Activated naive CD8-positive, alpha-beta T cell treated with anti-CD3 and anti-CD28 coated beads, Interleukin-2, amount 50 U/mL, for 24 hours (primary cell): ENCODE measurements around the gene E2F6.
"Not testable (repeated sequence)": the region's sequence is repeated elsewhere in the genome, so short reads cannot be mapped to it uniquely, and the experiment has no call there.

Source experiments
- ATAC-seq: fragments of 150-1000 bp; cut with Tn5 transposase; one replicate; pipeline ENCODE4 v1.10.0; 2021
- DNase-seq: peaks from one replicate; pipeline ENCODE4 v3.0.0; 2021
- H3K27ac Mint-ChIP-seq: one replicate; pipeline ENCODE4 v1.8.0; 2021; ENCODE audit warnings: mild to moderate bottlenecking, mixed read lengths
- H3K27me3 Mint-ChIP-seq: one replicate; pipeline ENCODE4 v1.8.0; 2021; ENCODE audit warnings: mixed read lengths
- H3K36me3 Mint-ChIP-seq: one replicate; pipeline ENCODE4 v1.8.0; 2021; ENCODE audit warnings: low read depth, mixed read lengths
- H3K4me1 Mint-ChIP-seq: one replicate; pipeline ENCODE4 v1.8.0; 2021; ENCODE audit warnings: mixed read lengths
- H3K4me3 Mint-ChIP-seq: one replicate; pipeline ENCODE4 v1.8.0; 2021; ENCODE audit warnings: mild to moderate bottlenecking, moderate library complexity, mixed read lengths
- H3K9me3 Mint-ChIP-seq: one replicate; pipeline ENCODE4 v1.8.0; 2021; ENCODE audit warnings: mixed read lengths

The E2F6 gene

DNA sequence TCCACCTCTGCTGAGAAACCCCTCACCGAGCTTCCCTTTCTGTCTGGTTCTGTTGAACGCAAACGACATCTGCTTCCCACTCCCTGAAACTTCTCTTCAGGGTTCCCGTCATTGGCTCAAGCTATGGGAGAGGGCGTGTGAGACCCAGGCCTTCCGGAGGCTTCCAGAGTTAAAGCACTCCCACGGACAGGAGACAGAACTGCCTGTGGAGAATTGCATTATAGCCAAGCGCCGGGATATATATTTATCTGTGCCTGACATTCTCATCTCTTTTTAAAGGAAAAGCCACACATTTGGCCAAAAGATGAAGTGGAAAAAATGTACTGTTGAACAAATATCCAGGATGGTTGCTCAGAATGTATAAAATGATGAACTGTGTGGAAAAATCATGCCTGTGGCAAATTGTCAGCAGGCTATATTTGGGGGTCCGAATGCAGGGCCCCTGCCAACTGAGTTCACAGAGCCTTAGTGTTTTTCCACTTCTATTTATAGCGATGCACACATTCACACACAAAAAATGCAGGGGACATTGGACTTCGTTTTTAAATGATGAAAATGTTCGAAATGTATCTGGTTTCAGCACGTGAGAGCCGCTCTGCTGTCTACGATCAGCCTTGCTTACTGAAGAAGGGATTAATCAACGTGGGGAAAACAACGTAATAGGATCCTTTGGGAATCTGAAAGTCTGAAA lies 59.5 kb downstream of the E2F6 start:
- H3K36me3 Mint-ChIP-seq: no peaks in the 10 kb centered on the region
- H3K9me3 Mint-ChIP-seq: no peaks in the 10 kb centered on the region
- H3K4me1 Mint-ChIP-seq: no peaks in the 10 kb centered on the region
- no peak overlapping the region for H3K4me3 Mint-ChIP-seq
- no peak for DNase-seq
- ATAC-seq: no peak
- H3K27ac Mint-ChIP-seq: no peak overlapping the region
- H3K27me3 Mint-ChIP-seq: peaks cover 6% of the 10 kb centered on the region

DNA sequence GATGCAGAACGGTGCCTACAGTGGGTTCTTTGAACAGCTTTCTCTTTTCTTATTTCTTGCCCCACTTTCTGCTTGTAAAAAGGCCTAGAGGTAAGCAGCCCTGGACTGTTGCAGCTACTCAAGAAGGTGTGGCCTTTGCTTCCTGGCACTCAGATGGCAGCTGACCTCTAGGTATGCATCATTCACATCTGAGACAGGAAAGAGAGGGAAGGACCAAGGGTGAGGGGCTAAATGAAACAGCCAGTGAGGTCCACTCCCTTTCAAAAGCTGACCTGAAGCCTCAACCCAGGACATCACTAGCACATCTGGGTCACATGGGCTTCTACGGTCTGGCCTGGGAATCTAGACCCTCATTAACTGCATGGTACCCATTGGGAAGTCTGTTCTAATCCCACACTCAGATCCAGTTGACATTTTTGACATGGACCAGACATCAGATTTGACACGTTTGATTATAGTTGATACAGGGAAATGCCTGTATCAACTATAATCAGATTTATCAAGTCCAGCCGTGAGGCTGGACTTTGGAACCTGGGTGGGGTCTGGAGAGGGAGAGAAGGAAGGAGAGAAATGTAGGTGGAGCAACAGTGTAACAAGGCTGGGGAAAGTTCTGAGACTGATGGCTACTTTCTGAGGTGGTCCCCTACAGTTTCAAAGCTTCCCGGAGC lies 60.2 kb downstream of the E2F6 start:
- H3K27me3 Mint-ChIP-seq: peaks cover 6% of the 10 kb centered on the region
- H3K27ac Mint-ChIP-seq: no peak overlapping the region
- no peak for DNase-seq
- no peak overlapping the region for H3K4me3 Mint-ChIP-seq
- ATAC-seq: no peak
- H3K36me3 Mint-ChIP-seq: no peaks in the 10 kb centered on the region
- H3K4me1 Mint-ChIP-seq: no peaks in the 10 kb centered on the region
- H3K9me3 Mint-ChIP-seq: no peaks in the 10 kb centered on the region

DNA sequence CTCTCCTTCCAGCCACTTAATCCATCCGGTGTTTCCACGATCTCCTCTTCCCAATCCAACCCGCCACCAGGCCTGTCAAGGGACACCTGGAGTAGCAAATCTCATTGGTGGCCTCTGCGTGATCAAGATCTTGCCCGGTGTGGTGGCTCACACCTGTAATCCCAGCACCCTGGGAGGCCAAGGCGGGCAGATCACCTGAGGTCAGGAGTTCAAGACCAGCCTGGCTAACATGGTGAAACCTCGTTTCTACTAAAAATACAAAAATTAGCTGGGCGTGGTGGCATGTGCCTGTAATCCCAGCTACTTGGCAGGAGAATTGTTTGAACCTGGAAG lies 60.9 kb downstream of the E2F6 start:
- DNase-seq, H3K4me3 Mint-ChIP-seq, ATAC-seq, H3K9me3 Mint-ChIP-seq, H3K4me1 Mint-ChIP-seq, H3K27ac Mint-ChIP-seq, H3K36me3 Mint-ChIP-seq, H3K27me3 Mint-ChIP-seq: not testable (repeated sequence)

DNA sequence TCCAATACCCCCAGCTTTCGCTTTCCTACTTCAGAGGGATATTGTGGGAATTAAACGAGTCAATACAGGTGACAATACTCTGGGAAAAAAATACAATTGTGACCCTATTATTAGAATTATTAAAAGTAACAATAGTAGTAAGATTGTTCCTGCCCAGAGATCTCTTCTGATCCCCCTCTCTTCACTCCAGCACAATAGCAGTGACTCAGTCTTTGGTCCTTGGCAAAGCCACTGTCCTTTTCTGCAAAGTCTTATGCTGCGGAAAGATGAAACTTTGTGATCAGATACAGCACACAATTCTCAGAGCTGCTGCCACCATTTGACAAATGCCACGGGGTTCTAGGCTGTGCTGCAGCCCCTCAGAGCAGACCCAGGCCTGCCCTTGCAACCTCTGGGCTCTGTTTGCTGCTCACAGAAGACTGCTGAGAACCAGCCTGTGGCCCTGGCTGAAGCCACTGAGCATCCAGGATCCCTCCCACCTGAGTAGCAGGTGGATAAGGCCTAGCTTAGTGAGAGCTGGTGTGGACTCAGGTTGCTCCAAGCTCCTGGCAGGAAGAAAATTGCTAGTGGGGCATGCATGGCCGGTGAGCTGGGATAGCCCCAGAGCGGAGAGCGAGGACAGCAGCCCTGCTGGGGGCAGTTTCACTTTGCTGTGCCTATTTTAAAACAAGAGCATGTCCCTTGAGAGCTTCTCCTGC lies 61.4 kb downstream of the E2F6 start:
- H3K27ac Mint-ChIP-seq: no peak overlapping the region
- H3K27me3 Mint-ChIP-seq: peaks cover 6% of the 10 kb centered on the region
- H3K9me3 Mint-ChIP-seq: no peaks in the 10 kb centered on the region
- no peak overlapping the region for H3K4me3 Mint-ChIP-seq
- no peaks in the 10 kb centered on the region for H3K4me1 Mint-ChIP-seq
- ATAC-seq: no peak
- DNase-seq: no peak
- no peaks in the 10 kb centered on the region for H3K36me3 Mint-ChIP-seq

DNA sequence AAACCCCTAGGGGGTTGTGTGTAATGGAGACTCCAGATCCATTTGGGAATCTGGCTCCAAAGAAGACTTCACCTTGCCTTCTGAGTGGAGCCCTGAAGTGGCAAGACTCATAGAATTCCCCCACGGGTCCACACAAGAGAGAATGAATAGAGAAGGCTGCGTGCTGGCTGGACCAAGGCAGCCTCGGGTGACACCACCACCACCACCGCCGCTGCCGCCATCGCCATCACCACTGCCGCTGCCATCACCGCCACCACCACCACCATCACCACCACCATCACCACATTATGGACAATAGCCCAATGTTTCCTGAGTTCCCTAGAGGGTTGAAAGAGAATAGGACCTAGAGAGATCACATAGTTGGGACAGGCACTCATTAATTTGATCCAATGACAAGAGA lies 63.5 kb downstream of the E2F6 start:
- H3K4me3 Mint-ChIP-seq: no peak overlapping the region
- H3K27me3 Mint-ChIP-seq: no peaks in the 10 kb centered on the region
- H3K36me3 Mint-ChIP-seq: no peaks in the 10 kb centered on the region
- H3K9me3 Mint-ChIP-seq: no peaks in the 10 kb centered on the region
- no peak overlapping the region for H3K27ac Mint-ChIP-seq
- DNase-seq (no peak), ATAC-seq (no peak)
- H3K4me1 Mint-ChIP-seq: no peaks in the 10 kb centered on the region

DNA sequence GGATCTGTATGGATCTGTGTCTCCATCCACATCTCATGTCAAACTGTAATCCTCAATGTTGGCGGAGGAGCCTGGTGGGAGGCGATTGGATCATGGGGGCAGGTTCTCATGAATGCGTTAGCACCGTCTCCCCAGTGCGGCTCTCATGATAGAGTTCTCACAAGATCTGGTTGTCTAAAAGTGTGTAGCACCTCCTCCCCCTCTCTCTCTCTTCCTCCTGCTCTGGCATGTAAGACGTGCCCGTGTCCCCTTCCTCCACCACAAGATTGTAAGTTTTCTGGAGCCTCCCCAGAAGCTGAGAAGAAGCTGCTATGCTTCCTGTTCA lies 66.6 kb downstream of the E2F6 start:
- H3K27me3 Mint-ChIP-seq: no peaks in the 10 kb centered on the region
- no peak for ATAC-seq
- no peak overlapping the region for H3K27ac Mint-ChIP-seq
- no peak overlapping the region for H3K4me3 Mint-ChIP-seq
- H3K36me3 Mint-ChIP-seq: no peaks in the 10 kb centered on the region
- no peak for DNase-seq
- no peaks in the 10 kb centered on the region for H3K9me3 Mint-ChIP-seq
- no peaks in the 10 kb centered on the region for H3K4me1 Mint-ChIP-seq

DNA sequence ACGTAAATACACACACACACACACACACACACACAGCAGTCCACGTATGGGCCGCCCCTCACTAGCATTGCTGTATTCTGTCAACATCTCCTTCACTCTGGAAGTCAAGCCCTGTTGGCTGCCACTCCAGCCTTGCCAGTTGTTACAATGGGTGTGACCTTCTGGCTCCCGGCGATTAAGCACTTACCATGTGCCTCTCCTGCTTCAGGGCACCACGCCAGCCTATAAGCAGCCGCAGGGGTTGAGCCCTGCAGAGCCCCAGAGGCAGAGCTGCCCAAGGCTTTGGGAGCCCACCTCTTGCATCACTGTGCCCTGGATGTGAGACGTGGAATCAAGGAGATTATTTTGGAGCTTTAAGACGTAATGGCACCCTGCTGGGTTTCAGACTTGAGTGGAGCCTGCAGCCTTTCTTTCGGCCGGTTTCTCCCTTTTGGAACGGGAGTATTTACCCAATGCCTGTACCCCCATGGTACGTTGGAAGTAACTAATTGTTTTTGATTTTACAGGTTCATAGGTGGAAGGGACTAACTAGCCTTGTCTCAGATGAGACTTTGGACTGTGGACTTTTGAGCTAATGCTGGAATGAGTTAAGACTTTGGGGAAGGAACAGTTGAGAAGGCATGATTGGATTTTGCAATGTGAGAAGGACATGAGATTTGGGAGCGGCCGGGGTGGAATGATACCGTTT lies 67.1 kb downstream of the E2F6 start:
- H3K27ac Mint-ChIP-seq: no peak overlapping the region

DNA sequence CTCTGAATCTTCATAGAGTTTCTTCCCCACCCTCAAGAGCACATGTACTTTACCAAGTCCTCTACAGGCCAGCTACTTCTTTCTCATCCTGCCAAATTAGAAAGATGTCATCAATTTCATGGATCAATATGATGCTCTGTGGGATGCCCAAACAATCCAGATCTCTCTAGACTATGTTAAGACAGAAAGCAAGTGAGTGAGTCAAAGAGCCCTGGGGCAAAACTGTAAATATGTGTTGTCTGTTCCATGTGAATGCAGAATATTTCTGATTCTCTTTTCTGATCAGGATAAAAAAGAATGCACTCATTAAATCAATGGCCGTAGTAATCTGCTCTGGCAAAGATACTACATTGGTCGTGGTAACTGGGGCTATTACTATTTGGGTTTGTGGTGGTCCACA lies 68.4 kb downstream of the E2F6 start:
- Mint-ChIP-seq H3K4me1 (no peaks in the 10 kb centered on the region), H3K9me3 (no peaks in the 10 kb centered on the region), H3K36me3 (no peaks in the 10 kb centered on the region), H3K4me3 (no peak overlapping the region), H3K27ac (no peak overlapping the region), H3K27me3 (no peaks in the 10 kb centered on the region)
- DNase-seq (no peak), ATAC-seq (no peak)

More for the DNA sequence above, 67.1 kb downstream of the E2F6 start:
- Mint-ChIP-seq H3K36me3 (no peaks in the 10 kb centered on the region), H3K4me3 (no peak overlapping the region), H3K27me3 (no peaks in the 10 kb centered on the region), H3K9me3 (no peaks in the 10 kb centered on the region), H3K4me1 (no peaks in the 10 kb centered on the region)
- no peak for DNase-seq
- no peak for ATAC-seq

DNA sequence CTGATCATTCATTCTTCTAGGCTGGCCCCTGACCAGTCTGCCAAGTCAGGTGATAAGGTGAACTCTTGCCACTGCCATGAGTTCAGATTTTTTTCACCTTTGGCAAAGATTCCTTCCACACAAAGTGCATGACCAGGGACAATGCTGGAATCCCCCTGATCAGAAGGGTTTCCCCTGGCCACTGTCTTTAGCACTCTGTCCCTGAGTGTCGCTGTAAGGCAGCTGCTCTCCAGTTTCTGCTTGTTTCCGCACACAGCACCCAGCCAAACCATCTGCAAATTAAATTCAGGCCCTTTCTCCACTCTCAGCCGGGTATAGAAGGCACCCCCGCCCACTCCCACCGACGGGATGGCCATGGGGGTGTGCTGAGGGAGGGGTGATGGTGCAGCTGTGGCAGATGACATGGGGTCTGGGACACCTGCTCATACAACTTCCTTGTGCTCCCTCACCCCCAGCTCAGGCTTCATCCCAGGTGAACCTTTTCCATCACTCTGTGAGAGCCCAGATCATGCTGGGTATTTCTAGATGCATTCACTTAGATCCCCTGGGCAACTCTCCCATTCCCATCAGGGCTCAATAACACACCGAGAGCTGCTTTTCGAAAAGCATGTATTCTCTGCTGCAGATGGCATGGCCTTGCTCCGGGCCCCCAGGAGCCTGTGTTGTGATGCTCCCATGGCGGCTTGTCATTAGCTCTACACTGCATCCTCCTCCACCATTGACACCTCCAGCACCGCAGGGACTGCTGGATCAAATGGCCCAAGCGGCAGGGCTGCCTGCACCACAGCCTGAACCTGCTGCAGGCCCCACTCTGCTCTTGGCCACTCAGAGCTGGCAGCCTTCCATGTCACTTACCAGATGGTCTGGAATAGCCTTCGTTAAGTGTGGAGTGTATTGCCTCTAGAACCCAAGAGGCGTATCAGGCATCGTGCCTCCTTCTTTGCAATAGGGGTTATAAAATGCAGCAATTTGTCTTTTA lies 69.2 kb downstream of the E2F6 start:
- H3K27ac Mint-ChIP-seq: no peak overlapping the region
- H3K36me3 Mint-ChIP-seq: no peaks in the 10 kb centered on the region
- no peak overlapping the region for H3K4me3 Mint-ChIP-seq
- ATAC-seq: no peak
- H3K9me3 Mint-ChIP-seq: no peaks in the 10 kb centered on the region
- no peaks in the 10 kb centered on the region for H3K4me1 Mint-ChIP-seq
- H3K27me3 Mint-ChIP-seq: no peaks in the 10 kb centered on the region
- DNase-seq: no peak

DNA sequence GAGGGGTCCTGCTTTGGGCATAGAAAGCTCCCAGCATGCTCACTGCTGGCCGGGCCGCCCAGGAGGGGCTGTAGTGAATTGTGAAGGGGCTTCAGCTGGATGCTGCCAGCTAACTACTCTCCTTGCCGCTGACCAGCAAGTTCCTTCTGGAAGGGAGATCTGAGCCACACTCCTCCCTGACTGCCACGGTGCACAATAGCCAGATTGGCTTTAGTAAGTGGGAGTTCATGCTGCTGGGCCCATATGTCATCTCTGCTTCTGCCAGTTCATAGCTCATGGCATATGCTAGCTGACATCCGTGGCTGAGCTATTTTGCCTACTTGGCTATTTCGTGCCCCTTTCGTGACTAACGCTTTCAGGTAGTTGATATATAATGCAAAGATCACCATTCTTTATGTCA lies 69.9 kb downstream of the E2F6 start:
- no peaks in the 10 kb centered on the region for H3K9me3 Mint-ChIP-seq
- H3K27me3 Mint-ChIP-seq: no peaks in the 10 kb centered on the region
- no peak overlapping the region for H3K27ac Mint-ChIP-seq
- no peak overlapping the region for H3K4me3 Mint-ChIP-seq
- no peaks in the 10 kb centered on the region for H3K36me3 Mint-ChIP-seq
- no peak for DNase-seq
- no peaks in the 10 kb centered on the region for H3K4me1 Mint-ChIP-seq
- no peak for ATAC-seq

DNA sequence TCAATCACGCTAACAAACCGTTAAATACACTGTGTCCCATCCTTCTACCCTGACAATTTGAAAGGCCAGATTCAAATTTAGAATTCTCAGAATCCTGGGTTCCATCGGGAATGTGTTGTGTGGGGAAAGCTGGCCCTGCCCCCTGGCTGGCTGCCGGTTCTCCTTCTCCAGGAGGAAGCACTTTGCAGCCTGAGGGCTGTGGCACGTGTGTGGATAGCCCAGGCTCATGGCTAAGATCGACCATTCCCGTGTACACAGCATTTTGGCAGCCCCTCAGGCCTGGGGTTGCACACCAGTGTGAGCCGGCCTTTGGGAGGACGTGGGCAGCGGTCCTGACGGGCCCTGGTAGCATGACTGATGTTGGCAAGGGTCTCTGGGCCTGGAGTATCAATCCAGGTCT lies 70.6 kb downstream of the E2F6 start:
- ATAC-seq: no peak

More for the DNA sequence above, 70.6 kb downstream of the E2F6 start:
- Mint-ChIP-seq H3K4me1 (no peaks in the 10 kb centered on the region), H3K36me3 (no peaks in the 10 kb centered on the region), H3K4me3 (no peak overlapping the region), H3K27ac (no peak overlapping the region), H3K27me3 (no peaks in the 10 kb centered on the region), H3K9me3 (no peaks in the 10 kb centered on the region)
- DNase-seq: no peak
